ENCODE measurements around the gene FLOT1.
A peak's percentile ranks its signal among the peaks of the same experiment; 100 is the strongest.

Gene FLOT1

DNA sequence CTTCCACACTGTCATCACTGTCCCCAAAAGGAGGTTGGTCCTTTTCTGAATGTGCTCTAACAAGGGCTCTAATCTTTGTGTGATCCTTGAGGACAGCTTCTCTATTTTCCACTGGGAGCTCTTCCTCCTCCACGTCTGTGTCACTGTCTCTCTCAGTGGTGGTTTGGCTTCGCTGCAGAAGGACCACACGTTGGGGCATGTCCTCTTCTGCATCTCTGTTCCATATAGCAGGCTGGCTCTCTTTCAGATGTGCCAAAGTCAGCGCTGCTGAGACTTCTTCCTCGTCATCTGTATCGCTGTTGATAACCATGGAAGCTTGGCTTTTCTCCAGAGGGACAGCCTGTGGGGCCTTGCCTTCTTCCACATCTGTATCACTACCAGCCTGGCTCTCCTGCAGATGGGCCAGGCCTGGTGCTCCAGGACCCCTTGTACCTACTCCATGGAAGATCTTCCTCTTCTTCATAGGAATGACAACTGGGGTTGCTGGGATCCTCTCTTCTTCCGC, 30.0 kb downstream of the FLOT1 start:
- no peak overlapping the region for H3K4me3 ChIP-seq (ENCODE audit: low read length)
- no peaks in the 10 kb centered on the region for H3K4me1 ChIP-seq (ENCODE audit: control insufficient read depth, insufficient read depth, low read length)
- no peak overlapping the region for H3K9ac ChIP-seq (ENCODE audit: low read length)
- H3K9me3 ChIP-seq (ENCODE audit: control insufficient read depth, low read length), result no peaks in the 10 kb centered on the region
- H3K27me3 ChIP-seq (ENCODE audit: control insufficient read depth, insufficient read depth, low read length), result no peaks in the 10 kb centered on the region
- no peaks in the 10 kb centered on the region for H3K36me3 ChIP-seq (ENCODE audit: control insufficient read depth, insufficient read depth, low read length)

DNA sequence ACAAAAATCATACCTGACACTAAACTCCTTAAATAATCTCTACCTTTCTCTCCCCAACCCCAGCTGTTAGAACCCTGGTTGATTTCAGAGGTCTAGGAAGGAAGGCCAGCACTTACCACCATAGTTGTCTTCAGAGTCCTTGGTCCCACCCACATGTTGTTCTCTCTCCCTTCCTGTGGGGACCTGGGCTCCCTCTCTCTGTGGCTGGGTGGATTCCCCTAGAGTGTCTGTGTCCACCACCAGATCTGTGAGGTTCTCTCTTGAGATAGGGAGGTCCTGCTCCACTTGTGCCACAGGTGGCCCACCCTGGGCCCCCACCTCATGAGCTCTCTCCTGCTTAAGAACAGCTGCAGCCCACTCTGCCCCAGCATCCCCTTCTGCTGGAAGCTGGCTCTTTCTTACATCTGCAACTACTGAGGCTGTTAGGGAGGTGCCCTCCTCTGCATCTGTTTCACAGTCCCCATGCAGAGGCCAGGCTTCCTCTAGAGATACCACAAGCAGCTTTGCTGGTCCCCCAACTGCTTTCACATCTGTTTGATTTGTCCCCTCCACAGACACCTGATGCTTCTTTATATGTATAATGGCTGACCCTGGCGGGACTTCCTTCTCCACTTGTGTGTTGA, 30.6 kb downstream of the FLOT1 start:
- no peak overlapping the region for H3K9ac ChIP-seq (ENCODE audit: low read length)
- no peaks in the 10 kb centered on the region for H3K27me3 ChIP-seq (ENCODE audit: control insufficient read depth, insufficient read depth, low read length)
- no peak overlapping the region for H3K4me3 ChIP-seq (ENCODE audit: low read length)
- no peaks in the 10 kb centered on the region for H3K9me3 ChIP-seq (ENCODE audit: control insufficient read depth, low read length)
- no peaks in the 10 kb centered on the region for H3K4me1 ChIP-seq (ENCODE audit: control insufficient read depth, insufficient read depth, low read length)
- no peaks in the 10 kb centered on the region for H3K36me3 ChIP-seq (ENCODE audit: control insufficient read depth, insufficient read depth, low read length)

DNA sequence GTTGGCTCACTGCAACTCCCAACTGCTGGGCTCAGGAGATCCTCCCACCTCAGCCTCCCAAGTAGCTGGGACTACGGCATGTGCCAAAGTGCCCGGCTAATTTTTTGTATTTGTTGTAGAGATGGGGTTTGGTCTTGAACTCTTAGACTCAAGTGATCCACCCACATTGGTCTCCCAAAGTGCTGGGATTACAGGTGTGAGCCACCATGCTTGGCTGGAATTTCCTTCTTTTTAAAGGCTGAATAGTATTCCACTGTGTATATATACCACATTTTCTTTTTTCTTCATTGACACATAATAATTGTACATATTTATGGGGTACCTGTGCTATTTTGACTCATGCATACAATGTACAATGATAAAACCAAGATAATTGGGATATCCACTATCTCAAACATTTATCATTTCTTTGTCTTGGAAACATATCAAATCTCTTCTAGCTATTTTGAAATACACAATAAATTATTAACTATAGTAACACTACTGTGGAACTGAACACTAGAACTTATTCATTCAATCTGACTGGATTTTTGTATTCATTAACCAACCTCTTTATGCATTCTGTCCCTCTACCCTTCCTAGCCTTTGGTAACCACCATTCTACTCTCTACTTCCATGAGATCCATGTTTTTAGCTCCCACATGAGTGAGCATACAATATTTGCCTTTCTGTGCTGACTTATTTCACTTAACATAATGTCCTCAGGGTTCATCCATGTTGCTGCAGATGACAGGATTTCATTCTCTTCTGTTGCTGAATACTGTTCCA, 33.2 kb downstream of the FLOT1 start:
- Histone ChIP-seq H3K4me3 (ENCODE audit: low read length) (no peak overlapping the region), H3K4me1 (ENCODE audit: control insufficient read depth, insufficient read depth, low read length) (no peaks in the 10 kb centered on the region), H3K27me3 (ENCODE audit: control insufficient read depth, insufficient read depth, low read length) (no peaks in the 10 kb centered on the region), H3K36me3 (ENCODE audit: control insufficient read depth, insufficient read depth, low read length) (no peaks in the 10 kb centered on the region), H3K9me3 (ENCODE audit: control insufficient read depth, low read length) (no peaks in the 10 kb centered on the region), H3K9ac (ENCODE audit: low read length) (no peak overlapping the region)

DNA sequence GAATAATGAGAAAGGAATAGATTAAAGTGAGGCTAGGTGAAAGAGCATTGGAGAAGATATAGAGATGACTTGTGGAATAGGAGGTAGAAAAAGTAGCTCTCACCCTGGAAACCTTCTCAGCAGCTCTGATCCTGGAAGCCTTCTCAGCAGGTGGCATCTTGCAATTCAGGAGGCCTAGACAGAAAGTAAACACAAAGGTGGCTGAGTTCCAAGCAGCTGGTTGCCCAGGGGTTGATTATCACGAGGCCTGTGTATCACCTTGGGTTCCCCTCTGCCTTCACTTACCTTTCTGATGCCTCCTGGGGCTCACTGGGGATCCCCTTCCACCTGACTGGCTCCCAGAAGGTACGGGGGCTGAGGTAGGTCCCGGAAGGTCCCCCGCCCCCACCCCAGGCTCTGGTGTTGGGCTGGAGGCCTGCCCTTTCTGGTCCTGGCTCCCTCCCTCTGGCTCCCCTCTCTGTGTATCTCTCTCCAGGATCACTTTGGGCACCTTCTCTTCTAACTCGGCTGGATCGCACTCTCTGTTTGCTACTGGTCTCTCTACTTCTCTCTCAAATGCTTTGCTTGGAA, 35.1 kb downstream of the FLOT1 start:
- H3K9ac ChIP-seq (ENCODE audit: low read length), result no peak overlapping the region
- no peaks in the 10 kb centered on the region for H3K4me1 ChIP-seq (ENCODE audit: control insufficient read depth, insufficient read depth, low read length)
- no peaks in the 10 kb centered on the region for H3K36me3 ChIP-seq (ENCODE audit: control insufficient read depth, insufficient read depth, low read length)
- no peaks in the 10 kb centered on the region for H3K9me3 ChIP-seq (ENCODE audit: control insufficient read depth, low read length)
- H3K4me3 ChIP-seq (ENCODE audit: low read length), result no peak overlapping the region
- H3K27me3 ChIP-seq (ENCODE audit: control insufficient read depth, insufficient read depth, low read length), result no peaks in the 10 kb centered on the region

DNA sequence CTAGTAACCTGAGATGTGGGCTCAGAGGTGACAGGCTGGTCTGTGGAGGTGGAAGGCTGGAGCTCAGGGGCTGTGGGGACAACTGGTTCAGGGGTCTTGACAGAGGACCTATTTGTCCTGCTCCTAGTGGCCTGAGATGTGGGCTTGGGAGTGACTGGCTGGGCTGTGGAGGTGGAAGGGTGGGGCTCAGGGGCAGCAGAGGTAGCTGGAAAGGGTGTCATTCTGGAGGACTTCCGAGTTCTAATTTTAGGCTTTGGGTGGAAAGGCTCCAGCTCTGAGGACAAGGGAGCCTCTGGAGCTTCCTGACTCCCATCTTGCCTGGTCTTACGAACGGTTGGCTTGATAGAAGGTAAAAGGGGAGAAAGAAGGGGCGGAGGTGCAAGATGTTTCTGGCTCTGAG, 36.9 kb downstream of the FLOT1 start:
- Histone ChIP-seq H3K9ac (ENCODE audit: low read length) (no peak overlapping the region), H3K9me3 (ENCODE audit: control insufficient read depth, low read length) (no peaks in the 10 kb centered on the region), H3K4me3 (ENCODE audit: low read length) (no peak overlapping the region), H3K27me3 (ENCODE audit: control insufficient read depth, insufficient read depth, low read length) (no peaks in the 10 kb centered on the region), H3K36me3 (ENCODE audit: control insufficient read depth, insufficient read depth, low read length) (no peaks in the 10 kb centered on the region), H3K4me1 (ENCODE audit: control insufficient read depth, insufficient read depth, low read length) (no peaks in the 10 kb centered on the region)

DNA sequence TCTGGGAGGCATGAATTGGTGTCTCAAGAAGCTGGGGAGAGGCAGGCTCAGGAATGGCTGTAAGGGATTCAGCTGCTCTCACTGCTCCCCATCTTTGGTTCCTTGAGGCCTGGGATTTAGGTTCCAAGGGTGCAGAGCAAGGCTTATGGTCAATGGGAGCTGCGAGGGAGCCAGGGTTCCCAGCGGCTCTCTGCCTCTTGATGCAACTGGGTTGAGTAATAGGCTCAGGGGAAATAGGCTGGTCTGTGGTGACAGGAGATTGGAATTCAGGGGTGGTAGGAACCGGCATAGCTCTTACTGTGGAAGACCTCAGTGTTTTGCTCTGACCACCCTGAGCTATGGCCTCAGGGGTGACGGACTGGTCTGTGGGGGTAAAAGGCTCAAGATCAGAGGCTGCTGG, 38.7 kb downstream of the FLOT1 start:
- no peak overlapping the region for H3K4me3 ChIP-seq (ENCODE audit: low read length)
- no peaks in the 10 kb centered on the region for H3K27me3 ChIP-seq (ENCODE audit: control insufficient read depth, insufficient read depth, low read length)
- H3K4me1 ChIP-seq (ENCODE audit: control insufficient read depth, insufficient read depth, low read length), result no peaks in the 10 kb centered on the region
- no peaks in the 10 kb centered on the region for H3K36me3 ChIP-seq (ENCODE audit: control insufficient read depth, insufficient read depth, low read length)
- H3K9ac ChIP-seq (ENCODE audit: low read length), result no peak overlapping the region
- no peaks in the 10 kb centered on the region for H3K9me3 ChIP-seq (ENCODE audit: control insufficient read depth, low read length)

DNA sequence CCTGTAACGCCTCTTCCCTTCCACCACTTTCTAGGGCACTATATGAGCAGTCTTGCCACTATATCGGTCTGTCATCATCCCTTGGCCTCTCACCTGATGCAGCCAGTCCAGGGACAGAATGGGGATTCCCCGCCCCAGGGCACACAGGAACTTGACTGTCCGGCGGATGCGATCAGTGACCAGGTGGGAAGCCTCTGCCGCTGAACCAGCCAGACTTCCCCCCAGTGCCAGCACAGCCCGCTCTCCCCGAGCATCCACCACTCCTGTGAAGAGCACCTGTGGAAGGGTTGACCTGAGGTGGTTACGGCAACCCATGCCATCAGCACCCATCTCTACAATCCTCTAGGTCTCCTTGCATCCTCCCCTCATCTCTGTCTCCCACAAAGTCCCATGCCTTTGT, 39.5 kb downstream of the FLOT1 start:
- H3K36me3 ChIP-seq (ENCODE audit: control insufficient read depth, insufficient read depth, low read length), result no peaks in the 10 kb centered on the region
- H3K9ac ChIP-seq (ENCODE audit: low read length), result no peak overlapping the region

DNA sequence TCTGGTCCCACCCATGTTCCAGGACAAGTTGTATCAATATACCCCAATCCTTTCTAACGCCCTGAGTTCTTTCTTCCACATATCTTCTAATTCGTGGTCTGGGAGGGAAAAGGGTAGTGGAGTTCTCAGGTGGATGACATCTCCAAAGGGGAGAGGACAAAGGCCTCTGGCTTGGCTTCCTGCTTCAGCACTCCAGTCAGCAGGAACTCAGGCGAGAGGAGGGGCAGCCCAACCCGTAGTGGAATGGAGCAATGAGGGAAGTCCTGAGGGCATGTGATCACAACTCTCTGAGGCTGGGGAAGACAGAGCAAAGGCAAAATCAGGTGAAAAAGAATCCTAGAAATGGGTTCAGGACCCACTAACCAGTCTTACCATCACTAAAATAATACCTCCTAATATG, 42.1 kb downstream of the FLOT1 start:
- Histone ChIP-seq H3K9me3 (ENCODE audit: control insufficient read depth, low read length) (no peaks in the 10 kb centered on the region), H3K36me3 (ENCODE audit: control insufficient read depth, insufficient read depth, low read length) (no peaks in the 10 kb centered on the region), H3K27me3 (ENCODE audit: control insufficient read depth, insufficient read depth, low read length) (no peaks in the 10 kb centered on the region), H3K4me1 (ENCODE audit: control insufficient read depth, insufficient read depth, low read length) (no peaks in the 10 kb centered on the region), H3K9ac (ENCODE audit: low read length) (no peak overlapping the region), H3K4me3 (ENCODE audit: low read length) (no peak overlapping the region)

More for the DNA sequence above, 39.5 kb downstream of the FLOT1 start:
- Histone ChIP-seq H3K27me3 (ENCODE audit: control insufficient read depth, insufficient read depth, low read length) (no peaks in the 10 kb centered on the region), H3K9me3 (ENCODE audit: control insufficient read depth, low read length) (no peaks in the 10 kb centered on the region), H3K4me3 (ENCODE audit: low read length) (no peak overlapping the region), H3K4me1 (ENCODE audit: control insufficient read depth, insufficient read depth, low read length) (no peaks in the 10 kb centered on the region)

DNA sequence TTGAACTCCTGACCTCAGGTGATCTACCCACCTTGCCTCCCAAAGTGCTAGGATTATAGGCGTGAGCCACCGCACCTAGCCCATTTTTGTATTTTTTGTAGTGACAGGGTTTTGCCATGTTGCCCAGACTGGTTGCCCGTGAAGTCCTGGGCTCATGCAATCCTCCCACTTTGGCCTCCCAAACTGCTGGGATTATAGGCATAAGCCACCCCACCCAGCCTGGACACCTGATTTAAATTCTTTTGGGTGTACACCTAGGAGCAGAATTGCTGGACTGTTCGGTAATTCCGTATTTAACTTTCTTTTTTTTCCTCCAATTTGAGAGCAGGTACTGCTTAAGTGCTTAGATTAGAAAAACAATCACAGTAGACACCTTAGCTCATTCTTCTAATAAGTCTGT, 46.1 kb downstream of the FLOT1 start:
- Histone ChIP-seq H3K4me3 (ENCODE audit: low read length) (no peak overlapping the region), H3K9me3 (ENCODE audit: control insufficient read depth, low read length) (no peaks in the 10 kb centered on the region), H3K9ac (ENCODE audit: low read length) (no peak overlapping the region), H3K36me3 (ENCODE audit: control insufficient read depth, insufficient read depth, low read length) (no peaks in the 10 kb centered on the region), H3K4me1 (ENCODE audit: control insufficient read depth, insufficient read depth, low read length) (no peaks in the 10 kb centered on the region), H3K27me3 (ENCODE audit: control insufficient read depth, insufficient read depth, low read length) (no peaks in the 10 kb centered on the region)

DNA sequence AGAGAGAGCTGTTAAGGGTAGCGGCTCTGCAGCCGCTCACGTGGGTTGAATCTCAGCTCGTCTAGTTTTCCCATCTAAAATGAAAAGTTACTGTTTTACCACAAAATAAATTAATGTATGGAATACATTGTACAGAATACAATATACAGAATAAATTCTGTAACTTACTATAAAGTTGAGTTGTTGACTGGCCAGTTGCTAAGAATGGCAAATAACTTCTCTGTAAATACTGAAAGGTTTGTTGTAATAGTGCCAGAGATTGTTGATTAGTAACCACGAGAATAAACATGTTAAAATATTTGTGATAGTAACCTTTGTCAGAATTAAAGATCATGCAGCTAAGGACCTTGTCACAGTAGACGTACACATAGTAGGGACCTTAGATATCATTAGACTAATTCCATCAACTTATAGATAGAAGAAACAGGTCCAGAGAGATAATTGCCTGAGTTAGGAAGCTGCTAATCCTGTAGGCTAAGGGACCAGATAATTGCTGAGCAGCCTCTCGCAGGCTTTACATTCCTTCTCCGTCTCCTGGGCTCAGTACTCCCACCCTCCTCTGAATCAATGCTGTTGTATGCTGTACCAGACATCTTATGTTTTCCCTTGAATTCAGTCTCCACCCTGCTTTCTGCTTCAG, 51.2 kb downstream of the FLOT1 start:
- Histone ChIP-seq H3K9ac (ENCODE audit: low read length) (peak overlapping the region; percentile 50), H3K36me3 (ENCODE audit: control insufficient read depth, insufficient read depth, low read length) (no peaks in the 10 kb centered on the region), H3K4me1 (ENCODE audit: control insufficient read depth, insufficient read depth, low read length) (peaks cover 23% of the 10 kb centered on the region), H3K27me3 (ENCODE audit: control insufficient read depth, insufficient read depth, low read length) (peaks cover 3% of the 10 kb centered on the region), H3K9me3 (ENCODE audit: control insufficient read depth, low read length) (no peaks in the 10 kb centered on the region), H3K4me3 (ENCODE audit: low read length) (peak overlapping the region; percentile 74)

DNA sequence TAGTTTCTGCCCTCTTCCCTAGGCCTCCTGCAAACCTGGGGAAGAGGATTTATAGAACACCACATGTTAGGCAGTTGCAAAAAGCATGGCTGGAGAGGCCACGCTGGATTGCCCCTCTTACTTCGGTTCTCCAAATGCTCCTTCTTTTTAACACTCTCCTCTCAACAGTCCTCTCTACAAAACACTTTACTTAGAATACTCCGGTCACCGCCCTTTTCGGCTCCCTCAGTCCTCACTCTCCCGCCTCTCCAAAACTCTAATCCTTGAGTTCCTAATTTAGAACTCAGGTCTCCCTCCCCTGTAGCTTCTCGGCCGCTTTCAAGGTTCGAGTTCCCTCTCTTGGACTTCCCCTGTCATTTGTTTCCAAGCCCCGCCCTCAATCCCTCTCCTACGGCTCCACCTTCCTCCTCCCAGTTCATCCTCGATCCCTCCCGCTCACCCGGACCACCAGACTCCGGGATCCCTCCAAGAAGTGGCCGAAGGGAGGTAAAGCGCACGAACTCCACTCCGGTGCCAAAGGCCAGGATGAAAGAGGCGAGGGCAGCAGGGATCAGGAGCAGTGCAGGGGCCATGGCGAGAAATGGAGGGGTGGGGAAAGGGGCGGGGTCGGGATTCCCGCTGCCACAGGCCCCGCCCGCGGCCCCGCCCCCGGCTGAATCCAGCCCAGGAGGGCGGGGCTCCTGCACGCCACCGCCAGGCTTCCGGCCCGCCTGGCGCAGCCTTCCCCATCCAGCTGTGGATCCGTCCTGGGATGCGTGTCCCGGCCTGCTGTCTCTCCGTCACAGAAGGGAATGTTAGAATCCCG, 51.9 kb downstream of the FLOT1 start, which contains the start of gene NRM:
NRM (minus strand) TSS at position 582 of the 805 bp plus-strand sequence; CDS start at position 572, 10 bp downstream.
- no peaks in the 10 kb centered on the region for H3K36me3 ChIP-seq (ENCODE audit: control insufficient read depth, insufficient read depth, low read length)
- H3K9me3 ChIP-seq (ENCODE audit: control insufficient read depth, low read length), result no peaks in the 10 kb centered on the region
- peak within 1 kb of the TSS; percentile 74 for H3K4me3 ChIP-seq (ENCODE audit: low read length)
- peak within 1 kb of the TSS; percentile 50 for H3K9ac ChIP-seq (ENCODE audit: low read length)
- H3K4me1 ChIP-seq (ENCODE audit: control insufficient read depth, insufficient read depth, low read length), result peaks cover 28% of the 10 kb centered on the region
- H3K27me3 ChIP-seq (ENCODE audit: control insufficient read depth, insufficient read depth, low read length), result peaks cover 3% of the 10 kb centered on the region

Measured in mucosa of stomach (tissue), 1 donor.